ENCODE measurements around the gene MYH11. TPM values are rescaled to one million over a fixed set of nuclear protein-coding genes. Genes with fewer than 3 reads are reported as not detected.
A peak's percentile ranks its signal among the peaks of the same experiment; 100 is the strongest.

The MYH11 gene
- total RNA-seq (ENCODE audit: unreplicated experiment), result 0.10 TPM
- long read RNA-seq, result 0 reads

DNA sequence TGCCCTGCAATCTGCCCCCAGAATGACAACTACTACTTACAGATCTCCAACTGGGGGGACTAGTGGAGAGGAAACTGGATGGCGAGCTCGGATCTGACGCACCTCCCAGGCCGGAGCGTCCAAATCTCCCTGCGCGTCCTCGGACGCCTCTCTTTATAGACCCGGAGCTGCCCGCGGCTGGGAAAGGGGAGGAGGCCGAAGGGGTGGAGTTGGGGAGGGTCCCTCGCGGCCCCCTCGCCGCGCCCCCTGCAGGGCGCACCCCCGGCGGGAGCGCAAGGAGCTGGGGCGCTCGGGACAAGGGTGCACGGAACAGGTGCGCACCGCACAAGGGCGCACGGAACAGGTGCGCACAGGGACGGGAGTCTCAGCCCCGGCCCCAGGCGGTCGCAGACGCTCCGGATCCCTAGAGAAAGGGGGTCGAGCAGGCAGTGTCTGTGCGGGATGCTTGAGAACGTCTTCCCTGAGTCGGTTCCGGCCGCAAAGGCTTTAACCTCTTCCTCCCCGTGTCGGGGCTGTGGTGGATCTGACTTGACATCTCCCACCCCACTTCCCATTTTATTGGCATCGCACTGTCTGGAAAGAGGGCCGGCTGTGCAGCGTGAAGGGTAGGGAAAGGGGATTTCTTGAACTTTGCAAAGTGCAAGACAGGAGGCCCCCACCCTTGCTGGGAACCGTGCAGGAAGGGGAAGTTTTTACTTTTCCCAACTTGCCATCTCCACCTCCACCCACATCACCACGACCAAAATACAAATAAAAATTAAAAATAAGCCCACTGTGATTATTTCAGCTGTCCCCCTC lies at the start of gene MYH11:
MYH11 (minus strand) TSS at position 128 of the 798 bp plus-strand sequence. CDS start 18,776 bp downstream, outside the sequence.
- Mint-ChIP-seq H3K4me3 (ENCODE audit: unreplicated experiment) (peak within 1 kb of the TSS; percentile 90), H3K4me1 (ENCODE audit: low read depth, unreplicated experiment) (peaks cover 3% of the 10 kb centered on the region), H3K27ac (ENCODE audit: unreplicated experiment) (no peak within 1 kb of the TSS), H3K36me3 (ENCODE audit: unreplicated experiment) (peaks cover 4% of the 10 kb centered on the region), H3K27me3 (ENCODE audit: unreplicated experiment) (peaks cover 15% of the 10 kb centered on the region), H3K9me3 (ENCODE audit: unreplicated experiment) (peaks cover 4% of the 10 kb centered on the region)
- peak; percentile 48 for DNase-seq
- TF ChIP-seq CTCF (IDR thresholded peaks at IDR 0.05; ENCODE audit: partially characterized antibody, unreplicated experiment), result no peak

DNA sequence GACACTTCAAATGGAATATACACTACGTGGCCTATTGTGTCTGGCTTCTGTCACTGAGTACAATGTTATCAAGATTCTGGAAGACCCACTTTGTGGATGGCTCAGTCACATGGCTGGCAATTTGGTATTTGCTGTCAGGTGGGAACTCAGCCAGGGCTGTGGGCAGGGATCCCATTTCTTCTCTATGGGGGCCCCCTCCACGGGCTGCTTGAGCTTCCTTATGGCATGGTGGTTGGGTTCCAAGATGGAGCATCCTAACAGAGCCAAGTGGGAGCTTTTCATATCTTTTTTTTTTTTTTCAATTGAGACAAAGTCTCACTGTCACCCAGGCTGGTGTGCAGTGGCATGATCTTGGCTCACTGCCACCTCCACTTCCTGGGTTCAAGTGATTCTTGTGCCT lies 49.6 kb upstream of the MYH11 start:
- Mint-ChIP-seq H3K27ac (ENCODE audit: unreplicated experiment) (no peak overlapping the region), H3K27me3 (ENCODE audit: unreplicated experiment) (peaks cover 2% of the 10 kb centered on the region), H3K36me3 (ENCODE audit: unreplicated experiment) (no peaks in the 10 kb centered on the region), H3K4me1 (ENCODE audit: low read depth, unreplicated experiment) (no peaks in the 10 kb centered on the region), H3K4me3 (ENCODE audit: unreplicated experiment) (no peak overlapping the region), H3K9me3 (ENCODE audit: unreplicated experiment) (peaks cover 4% of the 10 kb centered on the region)
- DNase-seq, result no peak
- no peak for TF ChIP-seq CTCF (IDR thresholded peaks at IDR 0.05; ENCODE audit: partially characterized antibody, unreplicated experiment)

DNA sequence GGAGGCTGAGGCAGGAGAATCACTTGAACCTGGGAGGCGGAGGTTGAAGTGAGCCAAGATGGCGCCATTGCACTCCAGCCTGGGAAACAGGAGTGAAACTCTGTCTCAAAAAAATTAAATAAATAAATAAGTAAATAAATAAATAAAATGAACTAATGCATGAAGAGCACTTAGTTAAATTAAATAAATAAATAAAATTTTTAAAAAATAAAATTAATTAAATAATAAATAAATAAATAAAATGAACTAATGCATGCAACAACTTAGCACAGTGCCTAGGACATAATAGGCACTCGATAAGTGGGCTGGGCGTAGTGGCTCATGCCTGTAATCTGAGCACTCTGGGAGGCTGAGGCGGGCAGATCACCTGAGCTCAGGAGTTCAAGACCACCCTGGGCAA lies 47.1 kb upstream of the MYH11 start:
- no peak overlapping the region for H3K27ac Mint-ChIP-seq (ENCODE audit: unreplicated experiment)
- no peak for TF ChIP-seq CTCF (IDR thresholded peaks at IDR 0.05; ENCODE audit: partially characterized antibody, unreplicated experiment)
- DNase-seq, result no peak
- no peak overlapping the region for H3K4me3 Mint-ChIP-seq (ENCODE audit: unreplicated experiment)
- no peaks in the 10 kb centered on the region for H3K27me3 Mint-ChIP-seq (ENCODE audit: unreplicated experiment)
- H3K36me3 Mint-ChIP-seq (ENCODE audit: unreplicated experiment), result no peaks in the 10 kb centered on the region
- peaks cover 2% of the 10 kb centered on the region for H3K9me3 Mint-ChIP-seq (ENCODE audit: unreplicated experiment)
- H3K4me1 Mint-ChIP-seq (ENCODE audit: low read depth, unreplicated experiment), result no peaks in the 10 kb centered on the region

- Mint-ChIP-seq H3K27me3 (ENCODE audit: unreplicated experiment) (peaks cover 1% of the 10 kb centered on the region), H3K4me3 (ENCODE audit: unreplicated experiment) (no peak overlapping the region), H3K27ac (ENCODE audit: unreplicated experiment) (no peak overlapping the region), H3K9me3 (ENCODE audit: unreplicated experiment) (peaks cover 2% of the 10 kb centered on the region), H3K36me3 (ENCODE audit: unreplicated experiment) (no peaks in the 10 kb centered on the region), H3K4me1 (ENCODE audit: low read depth, unreplicated experiment) (no peaks in the 10 kb centered on the region)
- TF ChIP-seq CTCF (IDR thresholded peaks at IDR 0.05; ENCODE audit: partially characterized antibody, unreplicated experiment), result no peak
- no peak for DNase-seq
Measured at GRCh38 chr16:15900901-15901500, 44.2 kb upstream of the MYH11 start.

GRCh38 chr16:15900357-15900756 lies 43.5 kb upstream of the MYH11 start:
- TF ChIP-seq CTCF (IDR thresholded peaks at IDR 0.05; ENCODE audit: partially characterized antibody, unreplicated experiment), result no peak
- Mint-ChIP-seq H3K27me3 (ENCODE audit: unreplicated experiment) (peaks cover 1% of the 10 kb centered on the region), H3K4me3 (ENCODE audit: unreplicated experiment) (no peak overlapping the region), H3K4me1 (ENCODE audit: low read depth, unreplicated experiment) (no peaks in the 10 kb centered on the region), H3K27ac (ENCODE audit: unreplicated experiment) (no peak overlapping the region), H3K36me3 (ENCODE audit: unreplicated experiment) (no peaks in the 10 kb centered on the region), H3K9me3 (ENCODE audit: unreplicated experiment) (peaks cover 3% of the 10 kb centered on the region)
- no peak for DNase-seq
